ENCODE results near the gene EPHB6.

DNA sequence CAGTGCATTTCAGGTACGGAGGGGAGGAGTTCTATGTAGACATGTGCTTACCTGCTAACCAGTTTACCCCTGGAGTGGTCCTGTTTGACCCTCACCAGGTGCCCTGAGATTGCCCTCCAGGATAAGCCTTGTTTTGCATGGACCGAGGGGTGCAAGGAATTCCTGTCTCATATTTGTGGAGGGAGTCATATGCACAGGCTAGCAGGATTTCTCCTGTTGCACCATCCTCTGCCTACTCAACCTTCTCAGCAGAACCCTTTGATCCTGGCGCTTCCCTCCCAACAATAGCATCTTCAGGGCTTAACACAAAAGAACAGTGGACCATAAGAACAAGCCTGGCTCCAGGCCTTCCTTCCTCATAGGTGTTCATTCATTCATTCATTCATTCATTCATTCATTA is 23.4 kb downstream of the EPHB6 start:
- TF ChIP-seq, protein P1, sequence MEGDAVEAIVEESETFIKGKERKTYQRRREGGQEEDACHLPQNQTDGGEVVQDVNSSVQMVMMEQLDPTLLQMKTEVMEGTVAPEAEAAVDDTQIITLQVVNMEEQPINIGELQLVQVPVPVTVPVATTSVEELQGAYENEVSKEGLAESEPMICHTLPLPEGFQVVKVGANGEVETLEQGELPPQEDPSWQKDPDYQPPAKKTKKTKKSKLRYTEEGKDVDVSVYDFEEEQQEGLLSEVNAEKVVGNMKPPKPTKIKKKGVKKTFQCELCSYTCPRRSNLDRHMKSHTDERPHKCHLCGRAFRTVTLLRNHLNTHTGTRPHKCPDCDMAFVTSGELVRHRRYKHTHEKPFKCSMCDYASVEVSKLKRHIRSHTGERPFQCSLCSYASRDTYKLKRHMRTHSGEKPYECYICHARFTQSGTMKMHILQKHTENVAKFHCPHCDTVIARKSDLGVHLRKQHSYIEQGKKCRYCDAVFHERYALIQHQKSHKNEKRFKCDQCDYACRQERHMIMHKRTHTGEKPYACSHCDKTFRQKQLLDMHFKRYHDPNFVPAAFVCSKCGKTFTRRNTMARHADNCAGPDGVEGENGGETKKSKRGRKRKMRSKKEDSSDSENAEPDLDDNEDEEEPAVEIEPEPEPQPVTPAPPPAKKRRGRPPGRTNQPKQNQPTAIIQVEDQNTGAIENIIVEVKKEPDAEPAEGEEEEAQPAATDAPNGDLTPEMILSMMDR (IDR thresholded peaks at IDR 0.05) = no peak
- no peak for TF ChIP-seq POLR2A (IDR thresholded peaks at IDR 0.05)
